Inferior parietal cortex (tissue), 1 donor: ENCODE data around the gene PPP1R13B.

Experiments used
- DNase-seq: peaks from one replicate; pipeline ENCODE4 v3.0.0-alpha.2; 2016; ENCODE audit errors: extremely low spot score

Gene PPP1R13B

GRCh38 chr14:103838117-103838516 is 9.3 kb downstream of the PPP1R13B start:
- DNase-seq: no peak

- DNase-seq: no peak
Observed at GRCh38 chr14:103836976-103837725, 10.2 kb downstream of the PPP1R13B start.

- no peak for DNase-seq
Observed at GRCh38 chr14:103834956-103835355, 12.4 kb downstream of the PPP1R13B start.

- DNase-seq: no peak
Observed at GRCh38 chr14:103833711-103834110, 13.7 kb downstream of the PPP1R13B start.

GRCh38 chr14:103832046-103832445 is 15.3 kb downstream of the PPP1R13B start:
- no peak for DNase-seq

GRCh38 chr14:103830511-103831270 is 16.7 kb downstream of the PPP1R13B start:
- no peak for DNase-seq

GRCh38 chr14:103828315-103828967 is 18.9 kb downstream of the PPP1R13B start:
- DNase-seq: no peak

- DNase-seq: no peak
Observed at GRCh38 chr14:103825101-103825500, 22.3 kb downstream of the PPP1R13B start.

GRCh38 chr14:103820908-103821307 is 26.5 kb downstream of the PPP1R13B start:
- DNase-seq: no peak

GRCh38 chr14:103820382-103820781 is 27.0 kb downstream of the PPP1R13B start:
- no peak for DNase-seq

GRCh38 chr14:103819503-103820307 is 27.7 kb downstream of the PPP1R13B start:
- no peak for DNase-seq

GRCh38 chr14:103818870-103819269 is 28.5 kb downstream of the PPP1R13B start:
- no peak for DNase-seq

GRCh38 chr14:103818422-103818821 is 29.0 kb downstream of the PPP1R13B start:
- DNase-seq: no peak

GRCh38 chr14:103817595-103817994 is 29.8 kb downstream of the PPP1R13B start:
- no peak for DNase-seq

- no peak for DNase-seq
Observed at GRCh38 chr14:103816991-103817390, 30.4 kb downstream of the PPP1R13B start.

GRCh38 chr14:103815253-103815652 is 32.1 kb downstream of the PPP1R13B start:
- DNase-seq: no peak

- no peak for DNase-seq
Observed at GRCh38 chr14:103811189-103811588, 36.2 kb downstream of the PPP1R13B start.

GRCh38 chr14:103808403-103809001 is 38.9 kb downstream of the PPP1R13B start:
- DNase-seq: peak; percentile 78

- DNase-seq: no peak
Observed at GRCh38 chr14:103806805-103807204, 40.6 kb downstream of the PPP1R13B start.

- no peak for DNase-seq
Observed at GRCh38 chr14:103805708-103806107, 41.7 kb downstream of the PPP1R13B start.

GRCh38 chr14:103803661-103804060 is 43.7 kb downstream of the PPP1R13B start:
- DNase-seq: no peak
